Right atrium auricular region (tissue), 2 donors: ENCODE data around the gene DPM2. TPM values are rescaled to one million over a fixed set of nuclear protein-coding genes. Genes with fewer than 3 reads are reported as not detected.

Experiments used
- DNase-seq: peaks from one replicate; pipeline ENCODE4 v3.0.0-alpha.2; 2019; ENCODE audit warnings: low spot score
- H3K27ac ChIP-seq, 2 donors: fragments of 200-600 bp; sonication (generic); 1 replicate in 1 of 2; 2 replicates in 1 of 2; pipeline ENCODE4 v1.5.1; 2016 to 2019
- H3K27me3 ChIP-seq, 2 donors: fragments of 200-600 bp; sonication (generic); one replicate each; pipeline versions ENCODE4 v1.5.1 to v1.6.0; 2017 to 2019
- H3K36me3 ChIP-seq: fragments of 200-600 bp; sonication (generic); one replicate; pipeline ENCODE4 v1.5.1; 2016
- H3K4me1 ChIP-seq, 2 donors: fragments of 200-600 bp; sonication (generic); one replicate each; pipeline versions ENCODE4 v1.5.1 to v1.6.0; 2017 to 2019
- H3K4me3 ChIP-seq, 2 donors: fragments of 200-600 bp; sonication (generic); 1 replicate in 1 of 2; 2 replicates in 1 of 2; pipeline ENCODE4 v1.5.1; 2017 to 2019; ENCODE audit warnings: mild to moderate bottlenecking in 1 of 2, moderate library complexity in 1 of 2
- H3K9me3 ChIP-seq, 2 donors: fragments of 200-600 bp; sonication (generic); one replicate each; pipeline ENCODE4 v1.5.1; 2019
- total RNA-seq, 2 donors: library from RNA; depleted of rRNA; stranded (reverse); fragments of >200 nt; gene quantifications; one replicate each; pipeline ENCODE4 v1.1.0, GENCODE V29; 2016
- TF ChIP-seq, protein P1 (sequence below), 2 donors: fragments of 200-600 bp; sonication (generic); IDR thresholded peaks; one replicate each; pipeline ENCODE4 v1.5.1; 2019; ENCODE audit warnings: antibody characterized with exemption in 2 of 2

DPM2 gene
- total RNA-seq, 2 donors from 2014 or later, result 4.7 to 11.4 TPM

GRCh38 chr9:127927988-127928675 is 9.5 kb downstream of the DPM2 start:
- Histone ChIP-seq H3K9me3 (no peaks in the 10 kb centered on the region), H3K36me3 (no peaks in the 10 kb centered on the region), H3K27ac (no peak overlapping the region), H3K4me3 (peak overlapping the region in 1 of 2 donors; percentile 10), H3K27me3 (peaks cover 5 to 16% of the 10 kb centered on the region in 2 donors), H3K4me1 (peaks cover 0 to 41% of the 10 kb centered on the region in 2 donors)
- DNase-seq, result no peak
- TF ChIP-seq, protein P1, sequence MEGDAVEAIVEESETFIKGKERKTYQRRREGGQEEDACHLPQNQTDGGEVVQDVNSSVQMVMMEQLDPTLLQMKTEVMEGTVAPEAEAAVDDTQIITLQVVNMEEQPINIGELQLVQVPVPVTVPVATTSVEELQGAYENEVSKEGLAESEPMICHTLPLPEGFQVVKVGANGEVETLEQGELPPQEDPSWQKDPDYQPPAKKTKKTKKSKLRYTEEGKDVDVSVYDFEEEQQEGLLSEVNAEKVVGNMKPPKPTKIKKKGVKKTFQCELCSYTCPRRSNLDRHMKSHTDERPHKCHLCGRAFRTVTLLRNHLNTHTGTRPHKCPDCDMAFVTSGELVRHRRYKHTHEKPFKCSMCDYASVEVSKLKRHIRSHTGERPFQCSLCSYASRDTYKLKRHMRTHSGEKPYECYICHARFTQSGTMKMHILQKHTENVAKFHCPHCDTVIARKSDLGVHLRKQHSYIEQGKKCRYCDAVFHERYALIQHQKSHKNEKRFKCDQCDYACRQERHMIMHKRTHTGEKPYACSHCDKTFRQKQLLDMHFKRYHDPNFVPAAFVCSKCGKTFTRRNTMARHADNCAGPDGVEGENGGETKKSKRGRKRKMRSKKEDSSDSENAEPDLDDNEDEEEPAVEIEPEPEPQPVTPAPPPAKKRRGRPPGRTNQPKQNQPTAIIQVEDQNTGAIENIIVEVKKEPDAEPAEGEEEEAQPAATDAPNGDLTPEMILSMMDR (IDR thresholded peaks at IDR 0.05), result no peak

DNA sequence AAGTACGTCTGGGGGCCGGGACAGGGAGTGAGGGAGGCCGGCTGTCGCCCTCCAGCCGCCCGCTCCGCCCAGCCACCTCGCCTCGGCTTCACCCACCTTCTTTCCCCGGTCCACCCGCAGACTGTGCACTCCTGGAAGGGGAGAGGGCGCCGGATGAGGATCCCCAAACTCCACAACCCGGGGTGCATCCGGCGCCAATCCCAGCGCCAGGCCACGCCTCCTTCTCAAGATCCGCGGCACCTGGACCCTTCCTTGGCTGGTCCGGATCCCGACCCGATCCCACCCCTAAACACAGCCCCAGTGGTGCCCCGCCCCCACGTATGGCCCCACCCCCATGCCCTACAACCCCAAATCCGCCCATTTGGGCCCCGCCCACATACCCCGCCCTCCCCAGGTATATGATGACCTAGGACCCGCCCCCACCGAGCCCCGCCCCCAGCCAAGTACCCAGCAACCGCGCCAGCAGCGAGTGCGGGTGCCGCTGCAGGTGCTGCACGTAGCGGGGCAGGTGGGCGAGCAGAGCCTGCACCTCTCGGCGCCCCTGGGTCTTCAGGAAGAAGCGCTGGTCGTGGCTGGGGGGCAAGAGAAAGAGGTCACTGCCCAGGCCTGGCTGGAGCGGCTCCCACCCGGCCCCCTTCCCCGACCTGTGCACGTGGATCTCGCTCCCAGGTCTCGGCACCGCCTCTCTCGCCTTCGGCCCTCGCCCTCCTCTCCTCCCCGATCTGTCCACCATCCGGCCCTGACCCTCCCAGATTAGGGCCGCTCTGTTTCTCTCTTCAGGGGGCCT is 10.3 kb downstream of the DPM2 start:
- peak overlapping the region in 1 of 2 donors; percentile 10 for H3K4me3 ChIP-seq
- peaks cover 5 to 16% of the 10 kb centered on the region in 2 donors for H3K27me3 ChIP-seq
- H3K36me3 ChIP-seq, result no peaks in the 10 kb centered on the region
- TF ChIP-seq, protein P1 (IDR thresholded peaks at IDR 0.05), result no peak
- H3K9me3 ChIP-seq, result no peaks in the 10 kb centered on the region
- H3K27ac ChIP-seq, result no peak overlapping the region
- H3K4me1 ChIP-seq, result peaks cover 0 to 41% of the 10 kb centered on the region in 2 donors
- DNase-seq, result no peak

GRCh38 chr9:127926906-127927200 is 10.8 kb downstream of the DPM2 start:
- Histone ChIP-seq H3K4me3 (peak overlapping the region in 1 of 2 donors; percentile 10), H3K36me3 (no peaks in the 10 kb centered on the region), H3K9me3 (no peaks in the 10 kb centered on the region), H3K27ac (no peak overlapping the region), H3K27me3 (peaks cover 5 to 16% of the 10 kb centered on the region in 2 donors), H3K4me1 (peaks cover 0 to 43% of the 10 kb centered on the region in 2 donors)
- TF ChIP-seq, protein P1 (IDR thresholded peaks at IDR 0.05), result no peak
- no peak for DNase-seq

DNA sequence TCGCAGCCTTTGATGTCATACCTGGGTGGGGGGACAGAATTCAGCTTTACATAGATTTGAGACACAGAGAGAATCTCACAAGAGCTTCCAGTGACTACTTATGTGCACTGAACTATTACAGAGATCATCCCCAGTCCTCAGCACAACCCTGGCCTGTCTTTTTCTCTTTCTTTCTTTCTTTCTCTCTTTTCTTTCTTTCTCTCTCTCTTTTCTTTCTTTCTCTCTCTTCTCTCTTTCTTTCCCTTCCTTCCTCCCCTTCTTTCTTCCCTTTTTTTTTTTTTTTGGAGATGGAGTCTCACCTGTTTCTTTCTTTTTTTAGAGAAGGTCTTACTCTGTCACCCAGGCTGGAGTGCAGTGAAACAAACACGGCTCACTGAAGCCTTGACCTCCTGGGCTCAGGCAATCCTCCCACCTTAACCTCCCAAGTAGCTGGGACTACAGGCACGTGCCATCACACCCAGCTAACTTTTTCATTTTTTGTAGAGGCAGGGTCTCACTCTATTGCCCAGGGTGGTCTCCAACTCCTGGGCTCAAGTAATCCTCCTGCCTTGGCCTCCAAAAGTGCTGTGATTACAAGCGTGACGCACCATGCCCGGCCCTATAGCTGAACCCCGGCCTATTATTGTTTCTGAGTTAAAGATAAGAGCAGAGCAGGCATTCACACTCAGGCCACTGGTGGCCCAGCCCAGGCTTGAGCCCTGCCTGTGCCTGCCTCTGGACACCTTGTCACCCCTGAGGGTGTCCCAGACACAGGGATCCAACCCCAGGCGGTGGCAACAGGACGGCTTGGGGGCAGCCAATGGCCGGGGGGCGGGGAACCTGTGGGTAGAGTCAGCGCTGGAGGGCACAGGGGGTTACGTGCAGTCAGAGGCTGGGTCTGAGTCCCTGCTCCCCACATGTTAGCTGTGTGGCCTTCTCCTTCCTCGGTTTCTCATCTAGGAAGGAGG is 11.4 kb downstream of the DPM2 start:
- no peaks in the 10 kb centered on the region for H3K9me3 ChIP-seq
- TF ChIP-seq, protein P1 (IDR thresholded peaks at IDR 0.05), result no peak
- DNase-seq, result no peak
- peaks cover 5 to 16% of the 10 kb centered on the region in 2 donors for H3K27me3 ChIP-seq
- H3K4me1 ChIP-seq, result peaks cover 0 to 44% of the 10 kb centered on the region in 2 donors
- H3K36me3 ChIP-seq, result no peaks in the 10 kb centered on the region
- H3K4me3 ChIP-seq, result no peak overlapping the region
- no peak overlapping the region for H3K27ac ChIP-seq

- TF ChIP-seq, protein P1 (IDR thresholded peaks at IDR 0.05), result no peak
- no peak overlapping the region for H3K4me3 ChIP-seq
- no peak for DNase-seq
- no peaks in the 10 kb centered on the region for H3K36me3 ChIP-seq
- H3K9me3 ChIP-seq, result no peaks in the 10 kb centered on the region
- H3K4me1 ChIP-seq, result peaks cover 0 to 35% of the 10 kb centered on the region in 2 donors
- H3K27me3 ChIP-seq, result peaks cover 5 to 16% of the 10 kb centered on the region in 2 donors
- H3K27ac ChIP-seq, result no peak overlapping the region
Measured at GRCh38 chr9:127924736-127925444, 12.8 kb downstream of the DPM2 start.
